H1 (cell line): Measurements from ENCODE around the gene TMEM187. TPM values are rescaled to one million over a fixed set of nuclear protein-coding genes. Genes with fewer than 3 reads are reported as not detected.

Experiments
- CTCF ChIA-PET: fragments of 300-600 bp; sonication (Branson Sonifier 250); formaldehyde crosslinking; loops from one replicate; lab custom pipeline; 2021; ENCODE audit not compliant: partially characterized antibody; lab: Charles Lee
- POLR2A ChIA-PET: fragments of 300-600 bp; sonication (Branson Sonifier 250); formaldehyde crosslinking; loops from one replicate; lab custom pipeline; 2021; ENCODE audit warnings: inconsistent platforms; ENCODE audit not compliant: partially characterized antibody; lab: Charles Lee
- DNase-seq, 2 experiments: peaks; one replicate each; pipeline versions ENCODE4 v3.0.0 to v3.0.0-alpha.2; 2010 to 2022; ENCODE audit warnings: low spot score in 2 of 2, low read depth in 1 of 2, mixed read lengths in 1 of 2
- FAIRE-seq: peaks from 2 replicates; lab custom pipeline; 2011; peaks lifted over from hg19 to GRCh38; lab: Jason Lieb, UNC
- H2AFZ ChIP-seq: 2 replicates; pipeline ENCODE4 v1.8.1; 2012; ENCODE audit warnings: low read length, inconsistent platforms
- H2AK5ac ChIP-seq: 2 replicates; pipeline ENCODE4 v1.6.1; 2013; ENCODE audit warnings: low read depth, low read length
- H2BK120ac ChIP-seq: replicated peaks from 2 replicates; pipeline ENCODE3; 2013; ENCODE audit warnings: low read depth, low read length, inconsistent platforms
- H2BK12ac ChIP-seq: 2 replicates; pipeline ENCODE4 v1.6.1; 2013; ENCODE audit warnings: low read depth, low read length
- H2BK15ac ChIP-seq: 2 replicates; pipeline ENCODE4 v1.6.1; 2013; ENCODE audit warnings: low read length
- H2BK20ac ChIP-seq: 2 replicates; pipeline ENCODE4 v1.6.1; 2013; ENCODE audit warnings: low read length
- H2BK5ac ChIP-seq: 2 replicates; pipeline ENCODE4 v1.6.1; 2013; ENCODE audit warnings: low read depth, low read length
- H3K14ac ChIP-seq: 2 replicates; pipeline ENCODE4 v1.6.1; 2013; ENCODE audit warnings: inconsistent platforms; ENCODE audit not compliant: insufficient read length
- H3K18ac ChIP-seq: 2 replicates; pipeline ENCODE4 v1.6.1; 2013; ENCODE audit warnings: low read length; ENCODE audit errors: extremely low read depth
- H3K23ac ChIP-seq: 2 replicates; pipeline ENCODE4 v1.6.1; 2013; ENCODE audit warnings: inconsistent platforms; ENCODE audit not compliant: insufficient read length
- H3K23me2 ChIP-seq: 2 replicates; pipeline ENCODE4 v1.6.1; 2013; ENCODE audit warnings: low read depth, low read length
- H3K27ac ChIP-seq: 2 replicates; pipeline ENCODE4 v1.6.1; 2011; ENCODE audit warnings: low read depth, low read length, inconsistent platforms
- H3K27me3 ChIP-seq, 4 experiments: replicated peaks in 1 of 4; 1 replicate in 1 of 4; 2 replicates in 3 of 4; pipeline versions ENCODE4 v1.6.1 to v1.8.1; 2011 to 2013; ENCODE audit warnings: low read length in 3 of 4, mild to moderate bottlenecking in 3 of 4, inconsistent platforms in 2 of 4, mixed read lengths in 2 of 4, moderate library complexity in 1 of 4; ENCODE audit not compliant: control insufficient read depth in 3 of 4, insufficient read depth in 3 of 4; ENCODE audit errors: extremely low read depth in 1 of 4
- H3K36me3 ChIP-seq, 4 experiments: 2 replicates each; pipeline versions ENCODE4 v1.6.1 to v1.8.1; 2011 to 2013; ENCODE audit warnings: mild to moderate bottlenecking in 4 of 4, low read length in 3 of 4, moderate library complexity in 2 of 4, control low read depth in 1 of 4, inconsistent platforms in 1 of 4; ENCODE audit not compliant: insufficient read depth in 4 of 4, control insufficient read depth in 2 of 4
- H3K4ac ChIP-seq: replicated peaks from 2 replicates; pipeline ENCODE3; 2013; ENCODE audit warnings: low read length, low read depth, mixed read lengths, inconsistent platforms; ENCODE audit not compliant: insufficient read length
- H3K4me1 ChIP-seq, 4 experiments: replicated peaks in 1 of 4; 1 replicate in 1 of 4; 2 replicates in 3 of 4; pipeline versions ENCODE4 v1.6.1 to v1.8.1; 2011 to 2013; ENCODE audit warnings: low read length in 3 of 4, inconsistent platforms in 2 of 4, mixed read lengths in 1 of 4; ENCODE audit not compliant: insufficient read depth in 4 of 4, control insufficient read depth in 3 of 4
- H3K4me2 ChIP-seq, 2 experiments: 2 replicates each; pipeline versions ENCODE4 v1.6.1 to v1.8.1; 2011 to 2013; ENCODE audit warnings: low read depth in 2 of 2, low read length in 2 of 2, control low read depth in 1 of 2, inconsistent platforms in 1 of 2, mild to moderate bottlenecking in 1 of 2; ENCODE audit not compliant: insufficient read depth in 1 of 2
- H3K4me3 ChIP-seq, 4 experiments: fragments of 200-600, 300-600 bp in 1 of 4; sonication (generic), shearing (Covaris generic), sonication (Bioruptor Twin) in 1 of 4; 2 replicates each; pipeline versions ENCODE4 v1.5.1 to v1.8.1; 2011 to 2016; ENCODE audit warnings: low read length in 4 of 4, low read depth in 3 of 4, control low read depth in 2 of 4, inconsistent platforms in 2 of 4, mild to moderate bottlenecking in 2 of 4, mixed read lengths in 1 of 4, moderate library complexity in 1 of 4; ENCODE audit not compliant: insufficient read depth in 2 of 4; ENCODE audit errors: extremely low read depth in 1 of 4
- H3K56ac ChIP-seq: replicated peaks from 2 replicates; pipeline ENCODE3; 2013; ENCODE audit warnings: low read depth, mild to moderate bottlenecking, mixed read lengths, low read length, inconsistent platforms; ENCODE audit not compliant: insufficient read length
- H3K79me1 ChIP-seq: 2 replicates; pipeline ENCODE4 v1.6.1; 2013; ENCODE audit warnings: low read depth, low read length, control low read depth
- H3K79me2 ChIP-seq, 2 experiments: 2 replicates each; pipeline versions ENCODE4 v1.6.1 to v1.8.1; 2012 to 2013; ENCODE audit warnings: low read length in 2 of 2, mild to moderate bottlenecking in 2 of 2, inconsistent platforms in 1 of 2; ENCODE audit not compliant: insufficient read depth in 2 of 2, control insufficient read depth in 1 of 2
- H3K9ac ChIP-seq, 4 experiments: replicated peaks in 1 of 4; 1 replicate in 1 of 4; 2 replicates in 3 of 4; pipeline versions ENCODE4 v1.6.1 to v1.8.1; 2011 to 2013; ENCODE audit warnings: low read depth in 3 of 4, low read length in 3 of 4, control low read depth in 2 of 4, mild to moderate bottlenecking in 2 of 4, moderate library complexity in 2 of 4, inconsistent platforms in 1 of 4; ENCODE audit errors: extremely low read depth in 1 of 4
- H3K9me3 ChIP-seq, 2 experiments: 2 replicates each; pipeline versions ENCODE4 v1.6.1 to v1.8.1; 2012 to 2013; ENCODE audit warnings: mild to moderate bottlenecking in 2 of 2, moderate library complexity in 2 of 2, control low read depth in 1 of 2, inconsistent platforms in 1 of 2, low read depth in 1 of 2, low read length in 1 of 2, mixed read lengths in 1 of 2; ENCODE audit not compliant: insufficient read depth in 2 of 2
- H4K20me1 ChIP-seq, 2 experiments: replicated peaks in 1 of 2; 2 replicates each; pipeline versions ENCODE3 to v1.8.1; 2011 to 2013; ENCODE audit warnings: inconsistent platforms in 2 of 2, low read length in 2 of 2, mild to moderate bottlenecking in 1 of 2; ENCODE audit not compliant: insufficient read depth in 2 of 2, control insufficient read depth in 1 of 2
- H4K5ac ChIP-seq: 2 replicates; pipeline ENCODE4 v1.6.1; 2013; ENCODE audit warnings: low read length, low read depth, mixed read lengths, inconsistent platforms; ENCODE audit not compliant: insufficient read length
- H4K8ac ChIP-seq: 2 replicates; pipeline ENCODE4 v1.8.0; 2013; ENCODE audit warnings: mild to moderate bottlenecking, moderate library complexity, low read length, inconsistent platforms; ENCODE audit not compliant: insufficient read depth; ENCODE audit errors: extremely low read depth
- H4K91ac ChIP-seq: replicated peaks from 2 replicates; pipeline ENCODE3; 2013; ENCODE audit warnings: low read length, mixed read lengths, inconsistent platforms; ENCODE audit not compliant: insufficient read length
- ATF3 ChIP-seq: IDR thresholded peaks from 2 replicates; pipeline ENCODE4 v1.6.1; 2011; ENCODE audit warnings: low read depth, mild to moderate bottlenecking, low read length; ENCODE audit not compliant: insufficient read depth
- BACH1 ChIP-seq: IDR thresholded peaks from 2 replicates; pipeline ENCODE4 v1.6.1; 2012; ENCODE audit warnings: low read length, improper control_type of control experiment
- CBX5 ChIP-seq: fragments of 300-800, 300-1000 bp; sonication (generic); IDR thresholded peaks from 2 replicates; pipeline ENCODE4 v1.7.1; 2016; ENCODE audit warnings: antibody characterized with exemption, low read length, low read depth
- FOSL1 ChIP-seq: IDR thresholded peaks from 2 replicates; pipeline ENCODE4 v1.6.1; 2011; ENCODE audit warnings: mild to moderate bottlenecking, low read depth, low read length, moderate library complexity; ENCODE audit not compliant: insufficient read depth
- HDAC6 ChIP-seq: IDR thresholded peaks from one replicate; pipeline ENCODE4 v1.7.1; 2012; ENCODE audit warnings: low read depth, mild to moderate bottlenecking, inconsistent platforms, low read length, moderate library complexity
- MAFK ChIP-seq: IDR thresholded peaks from 2 replicates; pipeline ENCODE4 v1.6.1; 2012; ENCODE audit warnings: low read depth, mild to moderate bottlenecking, improper control_type of control experiment, low read length
- POU5F1 ChIP-seq: IDR thresholded peaks from 2 replicates; pipeline ENCODE4 v1.6.1; 2011; ENCODE audit warnings: low read depth, mild to moderate bottlenecking, low read length, moderate library complexity
- RNF2 ChIP-seq: fragments of 200-900, 300-1000 bp; sonication (generic); IDR thresholded peaks from 2 replicates; pipeline ENCODE4 v1.7.1; 2016; ENCODE audit warnings: borderline replicate concordance, low read depth, mild to moderate bottlenecking, antibody characterized with exemption, low read length; ENCODE audit not compliant: poor library complexity, severe bottlenecking; ENCODE audit errors: missing control alignments
- SIN3A ChIP-seq, 2 experiments: IDR thresholded peaks in 1 of 2; conservative IDR thresholded peaks in 1 of 2; 2 replicates each; pipeline ENCODE4 v1.6.1; 2011 to 2012; ENCODE audit warnings: low read length in 2 of 2, improper control_type of control experiment in 1 of 2, low read depth in 1 of 2, mild to moderate bottlenecking in 1 of 2
- SIRT6 ChIP-seq: IDR thresholded peaks from one replicate; pipeline ENCODE4 v1.7.1; 2012; ENCODE audit warnings: low read length, inconsistent platforms
- SP2 ChIP-seq: IDR thresholded peaks from 2 replicates; pipeline ENCODE4 v1.6.1; 2012; ENCODE audit warnings: mild to moderate bottlenecking, low read length, inconsistent platforms
- YY1 ChIP-seq: IDR thresholded peaks from 2 replicates; pipeline ENCODE4 v1.6.1; 2011; ENCODE audit warnings: low read depth, mild to moderate bottlenecking, low read length
- WGBS, 2 experiments: shearing (Covaris generic) in 1 of 2; methylation state at CpG; one replicate each; pipeline versions ENCODE4 v1.1.6 to v1.1.7; 2013 to 2015; ENCODE audit warnings: low lambda C conversion rate in 2 of 2, mixed read lengths in 2 of 2, inconsistent platforms in 1 of 2, low coverage in 1 of 2, missing lambda C conversion rate in 1 of 2; ENCODE audit not compliant: insufficient replicate concordance in 2 of 2, insufficient coverage in 1 of 2, insufficient read length in 1 of 2; ENCODE audit errors: extremely low coverage in 1 of 2, missing lambda C conversion rate in 1 of 2; 5-methylcytosine and 5-hydroxymethylcytosine counted together
- polyA plus RNA-seq, 7 experiments: library from polyadenylated mRNA; depleted of rRNA in 3 of 7; stranded (reverse) in 5 of 7; unstranded in 2 of 7; fragments of >200 nt in 5 of 7; fragments of 200-250 nt in 2 of 7; gene quantifications; 1 replicate in 5 of 7; 2 replicates in 1 of 7; 4 replicates in 1 of 7; pipeline versions ENCODE4 v1.2.1 to v1.2.3, GENCODE V29; 2011 to 2013; ENCODE audit warnings: missing spikeins in 2 of 7, mixed read lengths in 2 of 7
- total RNA-seq: library from RNA; stranded (reverse); fragmentation: NEBNext Ultra II Directional; extraction: Animal tissue kit (Norgen Biotek cat#: 25700); gene quantifications from 2 replicates; pipeline ENCODE4 v1.2.1, GENCODE V29; 2021

The TMEM187 gene
- total and polyA plus RNA-seq, 2 of the 8 experiments (the other 6 are each of a cell fraction or from before 2014, with no cell fraction given), result 5.0 to 14.5 TPM

GRCh38 chrX:154002215-154002719 lies 29.7 kb downstream of the TMEM187 start:
- H4K20me1 ChIP-seq, result no peaks in the 10 kb centered on the region
- 0 out of 7 replicates have a peak overlapping the region, but pooled peaks of 1 of the 4 experiments have one; percentile 1 for H3K9ac ChIP-seq
- H4K8ac ChIP-seq, result no peak overlapping the region
- no peaks in the 10 kb centered on the region for H3K79me2 ChIP-seq
- H2BK120ac ChIP-seq, result no peak overlapping the region
- H2AFZ ChIP-seq, result no peak overlapping the region
- H3K36me3 ChIP-seq, result no peaks in the 10 kb centered on the region
- no peak overlapping the region for H3K4me2 ChIP-seq
- no peaks in the 10 kb centered on the region for H3K23me2 ChIP-seq
- POLR2A ChIA-PET, result interaction anchor here (1.3 to 2.1 kb wide), 4 partner anchors 9 to 43 kb away, joined by 3 to 6 read pairs (median 5); partner anchors contain the start of gene HCFC1
- no peak overlapping the region for H3K4me3 ChIP-seq
- no peak overlapping the region for H4K5ac ChIP-seq
- no peaks in the 10 kb centered on the region for H3K79me1 ChIP-seq
- H3K18ac ChIP-seq, result peak overlapping the region; percentile 38
- no peak overlapping the region for H3K4ac ChIP-seq
- H2BK15ac ChIP-seq, result no peak overlapping the region
- H3K4me1 ChIP-seq, result peaks cover 0 to 8% (median 0%) of the 10 kb centered on the region in 4 experiments; a peak in 2 of 7 replicates
- CTCF ChIA-PET, result interaction anchor here (2.0 kb wide), 1 partner anchor 12 kb away, joined by 10 read pairs; no protein-coding TSS in a partner anchor
- H2BK5ac ChIP-seq, result peak overlapping the region; percentile 75; the same call in 1 of the 2 replicates
- FAIRE-seq (no peak), DNase-seq (no peak)
- H3K27me3 ChIP-seq, result no peaks in the 10 kb centered on the region
- WGBS, 2 experiments, result 82% methylated on average over 7 of the region's 17 CpGs; no CpG with 5 or more reads in 1 of the 2 experiments
- no peak overlapping the region for H3K56ac ChIP-seq
- no peak overlapping the region for H3K23ac ChIP-seq
- H3K14ac ChIP-seq, result no peak overlapping the region
- no peak overlapping the region for H2BK12ac ChIP-seq
- H3K27ac ChIP-seq, result no peak overlapping the region; the same call in 1 of the 2 replicates
- peak overlapping the region; percentile 54 for H4K91ac ChIP-seq
- H3K9me3 ChIP-seq, result no peaks in the 10 kb centered on the region
- H2BK20ac ChIP-seq, result no peak overlapping the region
- H2AK5ac ChIP-seq, result no peak overlapping the region
- no peak for TF ChIP-seq ATF3
- peak; percentile 72; the same call in 1 of the 2 replicates for TF ChIP-seq MAFK
- TF ChIP-seq RNF2, result no peak
- no peak for TF ChIP-seq SIRT6
- TF ChIP-seq BACH1, result peak; percentile 68; the same call in 1 of the 2 replicates
- no peak for TF ChIP-seq POU5F1
- TF ChIP-seq CBX5, result no peak
- TF ChIP-seq YY1, result 0 out of 2 replicates have a peak, but pooled peaks have one; percentile 26
- TF ChIP-seq SP2, result no peak
- TF ChIP-seq FOSL1, result no peak
- no peak for TF ChIP-seq SIN3A (conservative IDR thresholded peaks at IDR 0.05 in 1 of 2, IDR thresholded peaks at IDR 0.05 in 1 of 2; ENCODE audit: low read depth in 1 of 2, low read length in 2 of 2)
- TF ChIP-seq HDAC6, result no peak
